GM04504 (cell line): ENCODE results near the gene TRAF3.

Source experiments
- DNase-seq: peaks from one replicate; pipeline ENCODE4 v3.0.0-alpha.2; 2012; ENCODE audit warnings: low read depth

Gene TRAF3

DNA sequence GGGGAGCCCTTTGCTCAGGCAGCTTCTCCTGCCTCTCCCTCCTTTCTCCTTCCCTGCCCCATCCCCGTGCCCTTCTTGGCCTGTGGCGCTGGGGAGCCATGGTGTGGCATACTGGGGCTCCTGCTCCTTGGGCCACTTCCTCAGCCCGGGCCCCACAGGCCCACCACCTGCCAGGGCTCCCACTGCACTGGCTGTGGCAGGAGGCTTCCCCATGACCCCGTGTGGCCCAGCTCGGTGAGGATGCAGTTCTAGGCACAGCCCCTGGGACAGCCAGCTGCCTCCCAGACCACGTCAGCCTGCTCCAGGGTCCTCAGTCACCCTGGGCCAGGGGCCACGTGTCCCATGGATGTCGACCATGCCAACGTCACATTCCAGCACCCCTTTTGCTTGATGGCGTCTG is 132.2 kb downstream of the TRAF3 start:
- no peak for DNase-seq

GRCh38 chr14:102909911-102910310 is 132.7 kb downstream of the TRAF3 start:
- no peak for DNase-seq

DNA sequence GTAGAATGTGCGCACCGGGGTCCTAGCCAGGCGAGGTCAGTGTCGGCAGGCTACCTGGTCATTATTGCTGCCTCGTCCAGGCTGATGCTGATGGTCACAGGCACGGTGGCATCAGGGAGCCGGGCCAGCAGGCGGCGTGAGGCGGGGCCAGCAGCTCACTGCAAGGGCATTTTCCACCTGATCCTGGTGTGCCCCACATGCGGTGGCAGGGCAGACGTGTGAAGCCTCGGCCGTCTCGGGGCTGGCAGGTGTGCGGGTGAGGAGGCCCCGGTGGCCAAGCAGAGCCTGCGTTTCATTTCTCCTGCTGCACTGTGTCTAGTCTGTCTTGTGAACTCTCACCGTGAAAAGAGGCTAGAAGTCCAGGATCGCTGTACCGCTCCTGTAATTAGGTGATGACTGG is 133.2 kb downstream of the TRAF3 start:
- DNase-seq = no peak

- no peak for DNase-seq
Measured at GRCh38 chr14:102911541-102911951, 134.3 kb downstream of the TRAF3 start.

GRCh38 chr14:102911991-102912761 is 134.9 kb downstream of the TRAF3 start:
- no peak for DNase-seq

GRCh38 chr14:102913341-102914211 is 136.3 kb downstream of the TRAF3 start:
- DNase-seq = no peak

GRCh38 chr14:102914474-102915291 is 137.4 kb downstream of the TRAF3 start:
- DNase-seq = no peak

- DNase-seq = no peak
Measured at GRCh38 chr14:102915292-102916110, 138.3 kb downstream of the TRAF3 start.

- DNase-seq = no peak
Measured at GRCh38 chr14:102916347-102917055, 139.3 kb downstream of the TRAF3 start.

GRCh38 chr14:102917056-102917385 is 139.8 kb downstream of the TRAF3 start:
- DNase-seq = no peak

GRCh38 chr14:102917469-102918211 is 140.4 kb downstream of the TRAF3 start:
- peak; percentile 3 for DNase-seq

DNA sequence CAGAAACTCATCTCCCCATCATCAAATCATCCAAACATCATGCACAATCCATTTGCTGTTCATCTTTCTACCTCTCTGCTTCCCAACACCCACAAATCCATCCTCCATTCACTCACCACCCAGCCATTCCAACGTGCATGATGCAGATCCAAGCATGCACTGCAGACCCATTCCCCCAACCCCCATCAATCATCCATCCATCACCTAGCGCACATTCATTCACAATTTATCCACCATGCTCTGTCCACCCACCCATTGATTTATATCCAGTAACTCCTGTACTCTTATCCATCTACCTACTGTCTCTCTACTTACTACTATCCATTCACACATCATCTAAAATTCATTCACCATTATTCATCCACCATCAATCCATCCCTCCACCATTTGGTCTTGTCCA is 141.2 kb downstream of the TRAF3 start:
- no peak for DNase-seq

DNA sequence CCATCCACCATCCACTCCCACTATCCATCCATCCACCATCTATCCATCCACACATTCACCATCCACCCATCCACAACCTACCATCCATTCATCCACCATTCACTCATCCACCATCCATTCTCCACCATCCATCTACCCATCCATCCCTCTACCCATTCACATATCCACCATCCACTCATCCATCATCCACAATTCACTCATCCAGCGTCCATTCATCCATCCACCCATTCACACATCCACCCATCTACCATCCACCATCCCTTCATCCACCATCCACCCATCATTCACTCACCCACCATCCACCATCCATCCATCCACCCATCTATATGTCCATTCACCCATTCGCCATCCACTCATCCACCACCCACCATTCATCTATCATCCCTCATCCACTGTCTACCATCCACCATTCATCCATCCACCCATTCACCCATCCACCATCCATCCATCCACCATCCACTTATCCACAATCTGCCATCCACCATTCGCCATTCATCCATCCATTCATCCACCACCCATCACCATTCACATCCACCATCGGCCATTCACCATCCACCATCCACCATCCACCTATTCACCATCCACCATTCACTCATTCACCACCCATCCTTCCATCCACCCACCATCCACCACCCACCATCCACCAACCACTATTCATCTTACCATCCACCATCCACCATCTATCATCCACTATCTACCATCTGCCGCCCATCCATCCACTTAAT is 143.2 kb downstream of the TRAF3 start:
- DNase-seq = no peak

GRCh38 chr14:102920998-102921304 is 143.7 kb downstream of the TRAF3 start:
- DNase-seq = no peak

DNA sequence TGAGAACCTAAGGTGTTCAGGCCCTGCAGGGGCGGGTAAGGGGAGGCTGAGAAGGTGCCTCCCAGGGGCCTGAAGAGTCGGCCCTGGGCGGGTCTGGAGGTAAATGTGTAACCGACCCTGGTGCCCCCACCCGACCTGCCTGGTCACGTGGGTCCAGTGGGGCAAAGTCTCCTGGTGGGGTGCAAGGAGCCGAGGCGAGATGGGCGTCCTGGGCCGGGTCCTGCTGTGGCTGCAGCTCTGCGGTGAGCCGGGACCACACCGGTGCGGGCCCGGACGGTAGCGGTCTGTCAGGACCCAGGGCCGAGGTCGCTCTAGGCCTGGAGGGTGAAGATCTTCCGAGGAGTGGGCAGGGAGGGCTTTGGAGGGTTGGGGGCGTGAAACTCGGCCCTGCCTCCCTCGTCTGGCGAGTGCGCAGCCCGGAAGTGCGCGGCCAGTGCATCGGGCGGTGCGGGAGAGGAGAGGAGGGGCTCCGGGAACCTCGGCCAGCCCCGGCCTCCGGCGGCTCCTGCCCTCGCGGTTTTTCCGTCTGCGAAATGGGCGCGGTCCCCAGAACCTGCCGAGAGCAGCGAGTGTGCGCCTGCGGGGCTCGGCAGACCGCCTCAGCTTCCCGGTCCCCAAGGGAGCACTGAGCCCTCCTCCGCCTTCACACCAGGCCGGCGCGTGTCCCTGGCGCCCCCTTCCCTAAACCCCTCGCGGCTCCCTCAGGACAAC is 145.4 kb downstream of the TRAF3 start, which contains the start of gene AMN:
TSS of gene AMN (plus strand) at position 174 of the 711 bp plus-strand sequence. CDS start at position 200, 26 bp downstream.
- no peak for DNase-seq

- no peak for DNase-seq
Measured at GRCh38 chr14:102923201-102923924, 146.1 kb downstream of the TRAF3 start.

DNA sequence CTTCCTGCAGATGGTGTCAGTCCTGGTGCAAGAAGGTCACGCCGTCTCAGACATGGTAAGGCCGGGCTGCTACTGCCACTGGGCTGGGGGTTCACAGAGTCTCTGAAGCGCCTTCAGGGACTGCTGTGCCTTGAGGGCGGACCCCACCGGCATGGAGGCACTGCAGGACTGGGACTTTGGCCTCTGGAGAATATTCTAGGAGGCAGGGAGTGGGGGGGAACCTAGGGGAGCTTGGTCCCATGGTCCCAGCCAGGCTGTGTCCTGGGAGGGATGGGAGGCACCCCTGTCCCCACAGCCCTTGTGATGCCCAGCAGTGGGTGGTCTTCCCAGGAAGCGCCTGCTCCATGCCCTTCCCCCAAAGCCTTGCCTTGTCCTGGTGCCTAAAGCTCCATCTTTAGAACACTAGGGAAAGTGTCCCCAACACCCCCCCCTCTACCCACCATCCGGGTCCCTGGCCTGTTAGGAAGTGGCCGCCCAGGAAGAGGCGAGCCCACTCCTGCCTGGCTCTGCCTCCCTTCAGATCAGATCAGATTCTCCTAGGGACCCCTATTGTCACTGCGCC is 146.8 kb downstream of the TRAF3 start:
- no peak for DNase-seq
